Esophagus (tissue), 2 donors: Measurements from ENCODE around the gene RBX1. TPM values are rescaled to one million over a fixed set of nuclear protein-coding genes. Genes with fewer than 3 reads are reported as not detected.

Experiments used
- H3K27ac ChIP-seq, 2 donors: one replicate each; pipeline ENCODE4 v1.5.1; 2013; ENCODE audit warnings: low read depth in 2 of 2, mild to moderate bottlenecking in 2 of 2, inconsistent platforms in 1 of 2, low read length in 1 of 2, moderate library complexity in 1 of 2
- H3K27me3 ChIP-seq, 2 donors: one replicate each; pipeline ENCODE4 v1.6.1; 2013; ENCODE audit warnings: low read length in 2 of 2, control low read depth in 1 of 2, mild to moderate bottlenecking in 1 of 2; ENCODE audit not compliant: insufficient read depth in 2 of 2, control insufficient read depth in 1 of 2
- H3K36me3 ChIP-seq, 2 donors: one replicate each; pipeline ENCODE4 v1.6.1; 2013; ENCODE audit warnings: low read length in 1 of 2; ENCODE audit not compliant: control insufficient read depth in 2 of 2, insufficient read depth in 2 of 2
- H3K4me1 ChIP-seq, 2 donors: one replicate each; pipeline ENCODE4 v1.6.1; 2013; ENCODE audit warnings: low read length in 1 of 2; ENCODE audit not compliant: control insufficient read depth in 2 of 2, insufficient read depth in 2 of 2
- H3K4me3 ChIP-seq, 2 donors: one replicate each; pipeline ENCODE4 v1.5.1; 2013; ENCODE audit warnings: low read length in 2 of 2, mild to moderate bottlenecking in 2 of 2, low read depth in 1 of 2, moderate library complexity in 1 of 2
- H3K9me3 ChIP-seq, 2 donors: one replicate each; pipeline ENCODE4 v1.6.1; 2013; ENCODE audit warnings: mild to moderate bottlenecking in 2 of 2, low read depth in 1 of 2, low read length in 1 of 2, moderate library complexity in 1 of 2; ENCODE audit not compliant: control insufficient read depth in 2 of 2, insufficient read depth in 1 of 2
- WGBS, 2 donors: extraction: QIAGEN DNeasy Blood & Tissue Kit; methylation state at CpG; one replicate each; pipeline ENCODE4 v1.1.7; 2013; 5-methylcytosine and 5-hydroxymethylcytosine counted together
- polyA plus RNA-seq, 2 donors: library from polyadenylated mRNA; stranded (reverse); fragments of 200-250 nt; gene quantifications; one replicate each; pipeline ENCODE4 v1.2.3, GENCODE V29; 2013
- donor health status: healthy with polysubstance abuse.
- donor health status: Bipolar disorder and iron deficiency.

Gene RBX1
- polyA plus RNA-seq, 2 donors: 67.5 to 75.2 TPM

DNA sequence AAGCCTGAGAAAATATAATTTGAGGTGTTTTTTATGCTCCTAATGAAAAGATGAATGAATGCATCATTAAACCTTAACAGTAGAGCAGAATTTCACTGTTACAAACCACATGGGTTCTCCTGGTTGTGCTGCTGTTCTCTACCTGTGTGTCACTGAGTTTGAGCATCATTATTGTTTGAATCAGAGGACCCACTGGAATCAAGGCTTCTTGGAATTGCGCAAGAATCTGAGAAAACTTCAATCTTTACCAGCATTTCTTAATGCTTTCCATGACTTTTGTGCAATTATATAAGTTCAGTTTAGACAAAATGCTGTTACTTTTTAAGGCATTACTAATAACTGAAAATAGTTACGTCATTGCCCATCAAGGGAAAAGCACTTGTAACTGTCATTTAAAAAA is 18.8 kb upstream of the RBX1 start:
- no peaks in the 10 kb centered on the region for H3K27me3 ChIP-seq
- no peaks in the 10 kb centered on the region for H3K9me3 ChIP-seq
- peaks cover 0 to 2% of the 10 kb centered on the region in 2 donors for H3K36me3 ChIP-seq
- 94 to 97% methylated on average over 2 of the region's 2 CpGs for WGBS, 2 donors
- no peak overlapping the region for H3K27ac ChIP-seq
- no peaks in the 10 kb centered on the region for H3K4me1 ChIP-seq
- H3K4me3 ChIP-seq: no peak overlapping the region

DNA sequence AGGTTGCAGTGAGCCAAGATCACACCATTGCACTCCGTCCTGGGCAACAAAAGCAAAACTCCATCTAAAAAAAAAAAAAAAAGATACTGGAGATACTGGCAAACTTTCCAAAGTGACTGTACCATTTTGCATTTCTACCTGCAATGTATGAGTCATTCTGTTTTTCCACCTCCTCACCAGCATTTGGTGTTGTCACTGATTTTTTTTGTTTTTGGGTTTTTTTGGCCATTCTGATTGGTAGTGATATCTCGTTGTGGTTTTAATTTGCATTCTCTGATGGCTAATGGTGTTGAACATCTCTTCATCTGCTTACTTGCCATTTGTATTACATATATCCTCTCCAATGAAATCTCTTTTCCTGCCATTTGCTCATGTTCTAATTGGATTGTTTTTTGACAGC is 12.0 kb upstream of the RBX1 start:
- Histone ChIP-seq H3K27me3 (no peaks in the 10 kb centered on the region), H3K4me1 (no peaks in the 10 kb centered on the region), H3K9me3 (no peaks in the 10 kb centered on the region), H3K4me3 (no peak overlapping the region), H3K27ac (no peak overlapping the region), H3K36me3 (no peaks in the 10 kb centered on the region)
- 84 to 86% methylated on average over 2 of the region's 2 CpGs for WGBS, 2 donors

DNA sequence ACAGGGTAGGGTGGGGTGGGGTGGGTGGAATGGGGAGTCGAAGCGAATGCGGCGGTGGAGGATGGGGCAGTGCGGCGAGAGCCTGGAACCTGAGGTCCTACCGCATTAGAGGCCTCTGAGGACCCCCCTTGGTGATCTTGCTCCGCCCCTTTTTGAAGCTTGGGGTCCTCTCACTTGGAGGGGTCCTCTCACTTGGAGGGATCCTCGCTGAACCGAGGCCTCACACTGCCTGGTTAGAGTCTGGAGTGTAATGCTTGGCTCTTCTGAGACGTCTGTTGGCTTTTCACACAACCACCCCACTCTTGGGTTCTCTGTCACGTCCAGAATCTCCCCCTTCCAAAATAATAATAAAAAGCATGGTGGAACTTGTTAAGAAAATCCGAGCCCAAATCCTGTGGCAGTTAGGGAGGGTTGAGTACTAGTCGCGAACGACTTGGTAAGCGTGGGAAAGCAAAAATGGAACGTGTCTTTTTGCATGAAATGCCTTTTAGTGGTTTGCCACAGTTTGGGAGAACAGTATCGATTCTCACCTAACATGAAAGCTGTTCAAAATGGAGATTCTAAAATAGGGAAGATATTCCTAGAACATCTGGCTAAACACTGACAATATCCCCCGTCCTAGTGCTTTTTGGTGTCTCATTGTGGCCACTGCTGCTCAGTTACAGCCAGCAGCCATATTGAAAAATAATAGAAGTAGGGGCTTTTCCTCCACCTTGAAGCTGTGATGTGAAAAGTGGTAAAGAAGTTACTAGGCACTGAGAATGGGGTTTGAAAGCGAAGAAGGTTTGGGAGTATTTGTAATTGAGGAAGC is 822 bp downstream of the RBX1 start:
- H3K27me3 ChIP-seq: no peaks in the 10 kb centered on the region
- no peaks in the 10 kb centered on the region for H3K36me3 ChIP-seq
- no peaks in the 10 kb centered on the region for H3K9me3 ChIP-seq
- WGBS, 2 donors: 5% methylated on average over 19 to 21 of the region's 21 CpGs
- peak overlapping the region; percentile 94 to 96 for H3K27ac ChIP-seq
- no peaks in the 10 kb centered on the region for H3K4me1 ChIP-seq
- peak overlapping the region; percentile 64 to 83 for H3K4me3 ChIP-seq

DNA sequence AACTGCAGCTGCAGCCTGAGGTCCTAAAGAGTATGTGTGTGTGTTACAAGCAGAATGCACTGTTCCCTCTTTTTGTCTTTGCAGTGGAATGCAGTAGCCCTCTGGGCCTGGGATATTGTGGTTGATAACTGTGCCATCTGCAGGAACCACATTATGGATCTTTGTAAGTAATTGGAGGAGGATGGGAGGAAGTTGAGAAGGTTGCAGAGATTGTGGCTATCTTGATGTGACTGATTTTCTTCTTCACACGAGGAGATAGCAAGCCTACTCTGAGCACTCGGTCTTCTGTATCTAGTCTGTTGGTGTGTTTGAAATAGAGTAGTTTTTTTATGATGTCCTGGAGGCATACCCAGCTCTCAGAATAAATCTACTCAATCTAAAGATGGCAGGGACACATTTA is 2.3 kb downstream of the RBX1 start:
- no peaks in the 10 kb centered on the region for H3K27me3 ChIP-seq
- no peak overlapping the region for H3K4me3 ChIP-seq
- WGBS, 2 donors: 67 to 69% methylated on average over 2 of the region's 2 CpGs
- H3K4me1 ChIP-seq: no peaks in the 10 kb centered on the region
- no peaks in the 10 kb centered on the region for H3K9me3 ChIP-seq
- H3K27ac ChIP-seq: no peak overlapping the region
- no peaks in the 10 kb centered on the region for H3K36me3 ChIP-seq

DNA sequence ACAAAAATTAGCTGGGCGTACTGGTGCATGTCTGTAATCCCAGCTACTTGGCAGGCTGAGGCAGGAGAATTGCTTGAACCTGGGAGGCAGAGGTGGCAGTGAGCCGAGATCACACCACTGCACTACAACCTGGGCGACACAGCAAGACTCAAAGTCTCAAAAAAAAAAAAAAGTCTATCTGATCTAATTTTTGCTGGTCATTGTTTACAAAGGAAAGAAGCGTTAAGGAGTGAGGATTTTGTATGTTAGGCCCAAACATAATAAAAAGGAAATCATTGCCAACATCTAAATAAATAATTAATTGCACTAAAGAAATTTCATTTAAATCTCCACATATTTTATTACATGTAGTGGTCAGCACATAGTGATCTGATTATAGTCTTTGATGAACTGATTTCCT is 2.9 kb downstream of the RBX1 start:
- no peaks in the 10 kb centered on the region for H3K27me3 ChIP-seq
- no peaks in the 10 kb centered on the region for H3K9me3 ChIP-seq
- no peak overlapping the region for H3K27ac ChIP-seq
- no peaks in the 10 kb centered on the region for H3K4me1 ChIP-seq
- no peaks in the 10 kb centered on the region for H3K36me3 ChIP-seq
- WGBS, 2 donors: 81 to 85% methylated on average over 4 of the region's 4 CpGs
- no peak overlapping the region for H3K4me3 ChIP-seq

DNA sequence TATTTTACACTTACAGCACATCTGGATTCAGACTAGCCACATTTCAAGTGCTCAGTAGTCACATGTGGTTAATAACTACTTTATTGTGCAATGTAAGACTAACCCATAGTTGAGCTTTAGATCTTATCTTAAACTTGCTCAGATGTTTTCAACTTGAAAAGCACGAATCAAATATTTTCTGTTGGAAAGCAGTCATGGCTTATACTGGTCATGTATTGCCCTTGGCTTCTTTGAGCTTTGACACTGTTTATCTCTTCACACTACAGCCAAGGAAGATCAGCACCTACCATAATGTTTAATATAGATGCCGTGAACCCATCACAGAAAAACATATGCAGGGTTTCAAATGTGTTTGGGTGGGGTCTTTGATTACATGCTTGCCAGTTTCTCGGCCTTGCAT is 4.4 kb downstream of the RBX1 start:
- Histone ChIP-seq H3K9me3 (no peaks in the 10 kb centered on the region), H3K36me3 (no peaks in the 10 kb centered on the region), H3K4me1 (no peaks in the 10 kb centered on the region), H3K27me3 (no peaks in the 10 kb centered on the region), H3K4me3 (no peak overlapping the region), H3K27ac (no peak overlapping the region)
- 78 to 90% methylated on average over 3 of the region's 3 CpGs for WGBS, 2 donors

DNA sequence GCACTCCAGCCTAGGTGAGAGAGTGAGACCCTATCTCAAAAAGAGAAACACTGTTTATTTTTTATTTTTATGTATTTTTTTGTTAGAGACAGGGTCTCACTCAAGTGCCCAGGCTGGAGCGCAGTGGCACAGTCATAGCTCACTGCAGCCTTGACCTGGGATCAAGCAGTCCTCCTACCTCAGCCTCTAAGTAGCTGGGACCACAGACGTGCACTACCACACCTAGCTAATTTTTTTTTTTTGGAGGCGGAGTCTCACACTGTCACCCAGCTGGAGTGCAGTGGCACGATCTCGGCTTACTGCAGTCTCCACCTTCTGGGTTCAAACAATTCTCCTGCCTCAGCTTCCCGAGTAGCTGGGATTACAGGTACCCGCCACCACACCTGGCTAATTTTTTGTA is 6.4 kb downstream of the RBX1 start:
- no peaks in the 10 kb centered on the region for H3K4me1 ChIP-seq
- H3K27me3 ChIP-seq: no peaks in the 10 kb centered on the region
- H3K4me3 ChIP-seq: no peak overlapping the region
- no peaks in the 10 kb centered on the region for H3K9me3 ChIP-seq
- no peak overlapping the region for H3K27ac ChIP-seq
- H3K36me3 ChIP-seq: peaks cover 0 to 5% of the 10 kb centered on the region in 2 donors
- WGBS, 2 donors: 89 to 91% methylated on average over 7 of the region's 7 CpGs

DNA sequence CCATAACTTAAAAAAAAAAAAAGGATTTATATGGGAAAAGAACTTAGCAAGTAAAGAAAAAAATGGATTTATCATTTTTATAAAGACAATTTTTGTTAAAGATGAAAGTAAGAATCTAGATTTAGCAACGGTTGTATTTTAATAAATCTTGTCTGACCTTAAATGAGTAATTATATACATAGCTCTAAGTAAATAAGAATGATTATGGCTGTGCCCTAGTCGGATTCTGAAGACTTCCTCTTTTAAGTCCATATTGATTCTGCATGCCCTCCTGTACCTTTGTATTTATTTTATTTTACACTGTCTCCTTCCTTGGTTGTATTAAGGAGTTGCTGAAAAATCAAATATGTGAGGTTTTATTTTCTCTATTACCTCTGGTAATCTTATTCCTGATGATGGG is 7.1 kb downstream of the RBX1 start:
- Histone ChIP-seq H3K4me3 (no peak overlapping the region), H3K9me3 (no peaks in the 10 kb centered on the region), H3K36me3 (peaks cover 0 to 5% of the 10 kb centered on the region in 2 donors), H3K4me1 (no peaks in the 10 kb centered on the region), H3K27me3 (no peaks in the 10 kb centered on the region), H3K27ac (no peak overlapping the region)
- WGBS, 2 donors: 65 to 70% methylated on average over 2 of the region's 2 CpGs

DNA sequence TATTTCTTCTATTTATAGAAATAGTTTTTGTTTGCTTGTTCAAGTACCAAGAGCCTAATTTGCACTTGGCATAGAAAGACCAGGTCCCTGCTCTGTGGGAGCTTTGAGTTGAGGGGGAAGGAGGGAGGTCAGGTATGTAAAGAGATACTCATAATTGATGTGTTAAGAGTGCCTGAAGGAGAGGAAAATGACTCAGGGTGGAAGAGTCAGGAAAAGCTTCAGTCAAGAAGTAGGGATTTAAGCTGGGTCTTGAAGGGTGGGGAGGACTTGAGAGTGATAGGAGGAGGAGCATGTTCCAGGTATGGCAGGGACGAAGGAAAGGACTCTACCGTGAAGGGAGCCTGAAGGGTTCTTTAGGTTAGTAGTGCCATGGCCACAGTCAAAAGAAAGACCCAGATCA is 9.0 kb downstream of the RBX1 start:
- peaks cover 5 to 7% of the 10 kb centered on the region in 2 donors for H3K36me3 ChIP-seq

More for the DNA sequence above, 9.0 kb downstream of the RBX1 start:
- Histone ChIP-seq H3K4me1 (no peaks in the 10 kb centered on the region), H3K9me3 (no peaks in the 10 kb centered on the region), H3K27me3 (no peaks in the 10 kb centered on the region), H3K27ac (no peak overlapping the region), H3K4me3 (no peak overlapping the region)
- 79 to 81% methylated on average over 2 of the region's 2 CpGs for WGBS, 2 donors
